ENCODE results near the gene SIVA1. TPM values are rescaled to one million over a fixed set of nuclear protein-coding genes. Genes with fewer than 3 reads are reported as not detected.
A peak's percentile ranks its signal among the peaks of the same experiment; 100 is the strongest.

Gene SIVA1
- total RNA-seq, 1 donor from 2014 or later = 51.7 TPM

GRCh38 chr14:104800771-104801519 lies 48.0 kb downstream of the SIVA1 start, which contains the start of gene ZBTB42:
TSS of gene ZBTB42 (plus strand) at chr14:104801101. CDS start at chr14:104801198, 97 bp downstream.
- Histone ChIP-seq H3K9me3 (ENCODE audit: control insufficient read depth in 3 of 3, low read length in 3 of 3) (no peaks in the 10 kb centered on the region), H3K27ac (ENCODE audit: low read depth, low read length) (peak within 1 kb of the TSS; percentile 94), H3K4me3 (ENCODE audit: low read length in 3 of 3) (peak within 1 kb of the TSS; percentile 66 to 81 (median 80)), H3K36me3 (ENCODE audit: control insufficient read depth in 3 of 3, insufficient read depth in 3 of 3, low read length in 3 of 3) (no peaks in the 10 kb centered on the region), H3K27me3 (ENCODE audit: control insufficient read depth in 3 of 3, insufficient read depth in 3 of 3, low read length in 3 of 3) (no peaks in the 10 kb centered on the region), H3K9ac (ENCODE audit: low read depth in 1 of 3, low read length in 3 of 3) (peak within 1 kb of the TSS; percentile 74 to 83 (median 77)), H3K4me1 (ENCODE audit: control insufficient read depth in 3 of 3, insufficient read depth in 3 of 3, low read length in 3 of 3) (peaks cover 32 to 77% (median 63%) of the 10 kb centered on the region in 3 donors)

GRCh38 chr14:104801520-104802393 lies 48.8 kb downstream of the SIVA1 start:
- Histone ChIP-seq H3K36me3 (ENCODE audit: control insufficient read depth in 3 of 3, insufficient read depth in 3 of 3, low read length in 3 of 3) (no peaks in the 10 kb centered on the region), H3K9me3 (ENCODE audit: control insufficient read depth in 3 of 3, low read length in 3 of 3) (no peaks in the 10 kb centered on the region), H3K4me3 (ENCODE audit: low read length in 3 of 3) (peak overlapping the region; percentile 66 to 81 (median 80)), H3K9ac (ENCODE audit: low read depth in 1 of 3, low read length in 3 of 3) (peak overlapping the region; percentile 71 to 83 (median 77)), H3K27me3 (ENCODE audit: control insufficient read depth in 3 of 3, insufficient read depth in 3 of 3, low read length in 3 of 3) (no peaks in the 10 kb centered on the region), H3K27ac (ENCODE audit: low read depth, low read length) (no peak overlapping the region), H3K4me1 (ENCODE audit: control insufficient read depth in 3 of 3, insufficient read depth in 3 of 3, low read length in 3 of 3) (peaks cover 28 to 76% (median 59%) of the 10 kb centered on the region in 3 donors)

- Histone ChIP-seq H3K4me1 (ENCODE audit: control insufficient read depth in 3 of 3, insufficient read depth in 3 of 3, low read length in 3 of 3) (peaks cover 28 to 68% (median 53%) of the 10 kb centered on the region in 3 donors), H3K4me3 (ENCODE audit: low read length in 3 of 3) (no peak overlapping the region), H3K36me3 (ENCODE audit: control insufficient read depth in 3 of 3, insufficient read depth in 3 of 3, low read length in 3 of 3) (no peaks in the 10 kb centered on the region)
Observed at GRCh38 chr14:104802394-104803184, 49.6 kb downstream of the SIVA1 start.

DNA sequence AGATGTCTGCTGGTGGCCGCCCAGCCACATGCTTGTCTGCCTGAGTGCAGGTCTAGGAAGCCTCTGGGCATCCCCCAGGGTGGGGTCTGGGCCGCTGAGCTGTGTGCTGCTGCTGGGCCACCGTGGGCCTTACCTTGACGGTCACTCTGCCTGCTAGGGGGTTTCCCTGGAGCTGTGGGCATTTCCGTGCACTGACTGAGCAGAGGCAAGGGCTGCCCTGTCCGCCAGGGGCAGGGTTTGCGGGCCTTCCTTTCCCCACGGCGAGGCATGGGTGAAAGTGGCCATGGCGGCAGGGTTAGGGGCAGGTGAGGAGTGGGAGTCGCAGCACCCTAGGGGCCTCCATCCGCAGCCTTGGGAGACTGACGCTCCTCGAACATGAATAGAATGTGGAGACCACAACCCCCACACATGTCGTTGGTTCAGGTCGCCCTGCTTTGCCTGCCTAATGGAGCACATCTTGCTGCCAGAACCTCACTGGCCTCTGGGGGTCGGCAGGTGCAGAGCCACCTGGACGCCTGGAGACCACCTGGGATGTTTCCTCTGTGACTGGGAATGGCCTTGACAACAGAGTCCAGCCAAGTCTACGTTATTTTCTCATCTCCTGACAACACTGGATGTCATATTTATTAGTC lies 50.4 kb downstream of the SIVA1 start:
- H3K4me1 ChIP-seq (ENCODE audit: control insufficient read depth in 3 of 3, insufficient read depth in 3 of 3, low read length in 3 of 3) = peaks cover 24 to 62% (median 45%) of the 10 kb centered on the region in 3 donors
- no peak overlapping the region for H3K9ac ChIP-seq (ENCODE audit: low read depth in 1 of 3, low read length in 3 of 3)
- H3K4me3 ChIP-seq (ENCODE audit: low read length in 3 of 3) = no peak overlapping the region
- H3K36me3 ChIP-seq (ENCODE audit: control insufficient read depth in 3 of 3, insufficient read depth in 3 of 3, low read length in 3 of 3) = no peaks in the 10 kb centered on the region
- H3K27me3 ChIP-seq (ENCODE audit: control insufficient read depth in 3 of 3, insufficient read depth in 3 of 3, low read length in 3 of 3) = no peaks in the 10 kb centered on the region
- no peak overlapping the region for H3K27ac ChIP-seq (ENCODE audit: low read depth, low read length)
- H3K9me3 ChIP-seq (ENCODE audit: control insufficient read depth in 3 of 3, low read length in 3 of 3) = no peaks in the 10 kb centered on the region

More at GRCh38 chr14:104802394-104803184, 49.6 kb downstream of the SIVA1 start:
- peak overlapping the region in 1 of 3 donors; percentile 40 for H3K9ac ChIP-seq (ENCODE audit: low read depth in 1 of 3, low read length in 3 of 3)
- H3K27me3 ChIP-seq (ENCODE audit: control insufficient read depth in 3 of 3, insufficient read depth in 3 of 3, low read length in 3 of 3) = no peaks in the 10 kb centered on the region
- no peaks in the 10 kb centered on the region for H3K9me3 ChIP-seq (ENCODE audit: control insufficient read depth in 3 of 3, low read length in 3 of 3)
- H3K27ac ChIP-seq (ENCODE audit: low read depth, low read length) = no peak overlapping the region

DNA sequence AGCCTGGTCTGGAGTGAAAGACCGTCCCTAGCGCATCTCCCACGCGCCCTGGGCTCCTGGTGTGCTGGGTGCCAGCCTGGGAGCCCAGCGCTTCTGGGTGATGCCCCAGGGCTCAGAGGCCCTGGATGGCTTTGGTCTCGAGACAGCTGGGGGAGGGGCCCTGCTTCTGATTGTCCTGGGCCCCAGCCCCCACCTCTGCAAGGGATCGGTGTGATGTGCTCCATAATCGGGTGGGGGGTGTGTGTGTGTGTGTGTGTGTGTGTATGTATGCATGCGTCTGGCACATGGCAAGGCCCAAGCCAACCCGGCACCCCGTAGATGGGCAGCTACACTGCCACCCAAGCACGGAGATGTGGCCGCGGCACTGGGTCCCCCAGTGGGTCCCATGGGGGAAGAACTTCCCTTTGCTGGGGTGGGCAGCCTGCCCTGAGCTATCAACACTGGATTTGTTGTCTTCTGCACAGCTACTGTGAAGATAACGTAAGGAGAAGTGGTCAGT lies 51.0 kb downstream of the SIVA1 start:
- peaks cover 24 to 60% (median 44%) of the 10 kb centered on the region in 3 donors for H3K4me1 ChIP-seq (ENCODE audit: control insufficient read depth in 3 of 3, insufficient read depth in 3 of 3, low read length in 3 of 3)
- no peaks in the 10 kb centered on the region for H3K36me3 ChIP-seq (ENCODE audit: control insufficient read depth in 3 of 3, insufficient read depth in 3 of 3, low read length in 3 of 3)
- H3K9me3 ChIP-seq (ENCODE audit: control insufficient read depth in 3 of 3, low read length in 3 of 3) = no peaks in the 10 kb centered on the region
- H3K27ac ChIP-seq (ENCODE audit: low read depth, low read length) = no peak overlapping the region
- no peaks in the 10 kb centered on the region for H3K27me3 ChIP-seq (ENCODE audit: control insufficient read depth in 3 of 3, insufficient read depth in 3 of 3, low read length in 3 of 3)
- H3K9ac ChIP-seq (ENCODE audit: low read depth in 1 of 3, low read length in 3 of 3) = no peak overlapping the region
- H3K4me3 ChIP-seq (ENCODE audit: low read length in 3 of 3) = no peak overlapping the region

GRCh38 chr14:104804481-104805325 lies 51.8 kb downstream of the SIVA1 start:
- no peak overlapping the region for H3K27ac ChIP-seq (ENCODE audit: low read depth, low read length)
- no peak overlapping the region for H3K4me3 ChIP-seq (ENCODE audit: low read length in 3 of 3)
- H3K9ac ChIP-seq (ENCODE audit: low read depth in 1 of 3, low read length in 3 of 3) = no peak overlapping the region
- no peaks in the 10 kb centered on the region for H3K36me3 ChIP-seq (ENCODE audit: control insufficient read depth in 3 of 3, insufficient read depth in 3 of 3, low read length in 3 of 3)
- H3K27me3 ChIP-seq (ENCODE audit: control insufficient read depth in 3 of 3, insufficient read depth in 3 of 3, low read length in 3 of 3) = no peaks in the 10 kb centered on the region
- H3K9me3 ChIP-seq (ENCODE audit: control insufficient read depth in 3 of 3, low read length in 3 of 3) = no peaks in the 10 kb centered on the region
- peaks cover 24 to 52% (median 39%) of the 10 kb centered on the region in 3 donors for H3K4me1 ChIP-seq (ENCODE audit: control insufficient read depth in 3 of 3, insufficient read depth in 3 of 3, low read length in 3 of 3)

DNA sequence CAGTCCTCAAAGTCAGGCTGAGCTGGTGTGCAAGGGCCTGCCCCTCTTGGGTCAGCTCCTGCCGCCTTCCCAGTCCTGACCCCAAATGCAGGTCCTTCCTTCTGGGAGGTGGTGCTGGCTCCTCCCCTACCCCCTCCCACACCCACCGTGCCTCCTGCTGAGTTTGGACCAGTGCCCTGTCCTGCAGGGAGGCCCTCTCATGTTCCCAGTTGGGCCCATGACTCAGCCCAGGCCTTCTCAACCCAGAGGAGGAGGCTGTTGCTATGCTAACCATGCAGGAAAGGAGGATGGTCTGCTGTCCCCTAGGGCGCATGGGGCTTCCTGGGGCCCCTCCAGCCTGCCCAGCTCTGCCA lies 52.4 kb downstream of the SIVA1 start:
- Histone ChIP-seq H3K9me3 (ENCODE audit: control insufficient read depth in 3 of 3, low read length in 3 of 3) (no peaks in the 10 kb centered on the region), H3K36me3 (ENCODE audit: control insufficient read depth in 3 of 3, insufficient read depth in 3 of 3, low read length in 3 of 3) (no peaks in the 10 kb centered on the region), H3K4me1 (ENCODE audit: control insufficient read depth in 3 of 3, insufficient read depth in 3 of 3, low read length in 3 of 3) (peaks cover 24 to 49% (median 36%) of the 10 kb centered on the region in 3 donors), H3K4me3 (ENCODE audit: low read length in 3 of 3) (no peak overlapping the region), H3K27me3 (ENCODE audit: control insufficient read depth in 3 of 3, insufficient read depth in 3 of 3, low read length in 3 of 3) (no peaks in the 10 kb centered on the region), H3K9ac (ENCODE audit: low read depth in 1 of 3, low read length in 3 of 3) (peak overlapping the region in 1 of 3 donors; percentile 60), H3K27ac (ENCODE audit: low read depth, low read length) (peak overlapping the region; percentile 29)

- H3K4me1 ChIP-seq (ENCODE audit: control insufficient read depth in 3 of 3, insufficient read depth in 3 of 3, low read length in 3 of 3) = peaks cover 21 to 46% (median 35%) of the 10 kb centered on the region in 3 donors
- H3K36me3 ChIP-seq (ENCODE audit: control insufficient read depth in 3 of 3, insufficient read depth in 3 of 3, low read length in 3 of 3) = no peaks in the 10 kb centered on the region
- peak overlapping the region; percentile 29 for H3K27ac ChIP-seq (ENCODE audit: low read depth, low read length)
- no peaks in the 10 kb centered on the region for H3K27me3 ChIP-seq (ENCODE audit: control insufficient read depth in 3 of 3, insufficient read depth in 3 of 3, low read length in 3 of 3)
- no peaks in the 10 kb centered on the region for H3K9me3 ChIP-seq (ENCODE audit: control insufficient read depth in 3 of 3, low read length in 3 of 3)
- H3K4me3 ChIP-seq (ENCODE audit: low read length in 3 of 3) = no peak overlapping the region
- H3K9ac ChIP-seq (ENCODE audit: low read depth in 1 of 3, low read length in 3 of 3) = peak overlapping the region in 2 of 3 donors; percentile 30 to 60
Observed at GRCh38 chr14:104805941-104806624, 53.1 kb downstream of the SIVA1 start.
